CD4-positive, alpha-beta T cell treated with Interleukin-1 beta for 1 hour (primary cell): ENCODE measurements around the gene ZNF366.
"Not testable (repeated sequence)": the region's sequence is repeated elsewhere in the genome, so short reads cannot be mapped to it uniquely, and the experiment has no call there.

Source experiments
- DNase-seq, 2 donors: peaks; one replicate each; pipeline ENCODE4 v3.0.0-alpha.2; 2020 to 2022

ZNF366 gene

GRCh38 chr5:72436796-72437471, 70.3 kb downstream of the ZNF366 start:
- no peak for DNase-seq

DNA sequence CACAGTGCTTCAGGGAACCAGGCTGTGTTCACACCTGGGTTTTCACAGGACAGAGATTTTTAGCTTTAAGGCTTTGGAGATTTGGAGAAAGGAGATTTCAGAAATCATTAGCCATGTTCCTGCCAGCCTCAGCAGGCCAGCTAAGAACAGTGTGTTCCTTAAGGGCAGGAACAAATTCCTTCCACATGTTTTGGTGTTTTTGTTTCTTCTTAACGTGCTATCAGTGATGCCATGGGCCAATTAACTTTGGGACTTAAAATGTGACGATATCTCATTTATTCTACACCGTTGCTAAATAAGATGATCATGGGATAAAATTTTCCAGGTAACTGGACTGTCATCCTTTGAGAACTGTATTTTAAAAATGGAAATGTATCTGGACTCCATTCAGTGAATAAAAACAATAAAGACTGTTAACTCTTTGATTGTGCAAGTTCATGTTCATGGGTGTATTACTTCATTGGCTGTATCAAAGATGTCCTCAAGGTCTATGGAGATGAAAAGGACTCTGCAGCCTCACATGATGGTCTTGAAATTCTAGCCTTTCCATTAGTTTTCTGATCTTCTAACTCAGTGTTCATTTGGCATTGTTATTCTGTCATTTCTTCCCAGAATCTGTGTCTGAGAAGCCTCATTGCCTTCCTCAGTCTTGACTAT, 72.3 kb downstream of the ZNF366 start:
- DNase-seq: no peak

DNA sequence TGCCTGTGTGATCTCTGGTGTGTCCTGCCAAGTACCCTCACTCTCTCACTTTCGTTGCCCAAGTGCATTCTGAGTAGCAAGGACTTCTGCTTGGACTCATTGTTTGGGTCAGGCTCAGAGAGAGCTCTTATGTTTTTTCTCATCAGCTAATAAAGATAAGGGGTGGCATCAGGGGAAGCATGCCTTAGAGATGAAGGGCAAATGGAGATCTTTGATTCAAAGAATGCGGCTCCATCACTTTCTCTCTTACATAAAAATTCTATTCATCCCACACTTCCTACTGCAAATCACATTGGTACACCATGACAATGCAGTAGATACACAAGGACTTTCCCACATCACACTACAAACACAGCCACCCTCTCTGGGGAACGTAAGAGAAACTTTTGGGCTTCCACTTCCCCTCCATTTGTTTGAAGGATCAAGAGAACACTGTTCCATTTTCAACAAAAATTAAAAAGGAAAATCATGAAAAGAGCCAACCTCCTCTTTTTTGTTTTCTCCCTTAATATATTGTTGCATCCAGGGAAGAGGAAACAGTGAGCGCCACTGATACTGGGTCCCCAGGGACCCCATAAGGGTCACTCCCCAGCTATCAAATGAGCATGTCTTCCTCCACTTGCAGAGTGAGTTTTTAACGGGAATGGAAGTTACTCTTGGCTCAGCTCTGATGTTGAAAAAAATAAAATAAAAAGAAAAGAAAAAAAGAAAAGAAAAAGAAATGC, 73.0 kb downstream of the ZNF366 start:
- DNase-seq: no peak

- no peak for DNase-seq
Observed at GRCh38 chr5:72433522-72433921, 73.7 kb downstream of the ZNF366 start.

DNA sequence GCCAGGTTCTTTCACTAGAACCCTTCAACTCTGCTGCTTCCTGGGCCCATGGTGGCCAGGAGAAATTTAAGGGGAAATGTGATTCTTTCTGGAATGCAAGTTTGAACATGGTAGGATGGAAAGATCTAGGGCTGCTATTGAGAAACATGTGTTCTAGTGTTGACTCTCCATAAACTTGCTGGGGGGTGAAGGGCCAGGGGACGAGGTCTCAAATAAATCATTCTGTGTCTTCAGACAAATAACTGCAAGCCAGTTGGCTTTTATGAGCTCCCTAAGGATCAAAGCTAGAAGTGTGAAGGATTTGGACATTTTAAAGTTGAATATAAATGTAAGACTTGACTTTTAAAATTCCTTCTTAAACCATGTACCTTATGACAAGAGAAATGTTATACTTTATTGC, 78.5 kb downstream of the ZNF366 start:
- DNase-seq: no peak

DNA sequence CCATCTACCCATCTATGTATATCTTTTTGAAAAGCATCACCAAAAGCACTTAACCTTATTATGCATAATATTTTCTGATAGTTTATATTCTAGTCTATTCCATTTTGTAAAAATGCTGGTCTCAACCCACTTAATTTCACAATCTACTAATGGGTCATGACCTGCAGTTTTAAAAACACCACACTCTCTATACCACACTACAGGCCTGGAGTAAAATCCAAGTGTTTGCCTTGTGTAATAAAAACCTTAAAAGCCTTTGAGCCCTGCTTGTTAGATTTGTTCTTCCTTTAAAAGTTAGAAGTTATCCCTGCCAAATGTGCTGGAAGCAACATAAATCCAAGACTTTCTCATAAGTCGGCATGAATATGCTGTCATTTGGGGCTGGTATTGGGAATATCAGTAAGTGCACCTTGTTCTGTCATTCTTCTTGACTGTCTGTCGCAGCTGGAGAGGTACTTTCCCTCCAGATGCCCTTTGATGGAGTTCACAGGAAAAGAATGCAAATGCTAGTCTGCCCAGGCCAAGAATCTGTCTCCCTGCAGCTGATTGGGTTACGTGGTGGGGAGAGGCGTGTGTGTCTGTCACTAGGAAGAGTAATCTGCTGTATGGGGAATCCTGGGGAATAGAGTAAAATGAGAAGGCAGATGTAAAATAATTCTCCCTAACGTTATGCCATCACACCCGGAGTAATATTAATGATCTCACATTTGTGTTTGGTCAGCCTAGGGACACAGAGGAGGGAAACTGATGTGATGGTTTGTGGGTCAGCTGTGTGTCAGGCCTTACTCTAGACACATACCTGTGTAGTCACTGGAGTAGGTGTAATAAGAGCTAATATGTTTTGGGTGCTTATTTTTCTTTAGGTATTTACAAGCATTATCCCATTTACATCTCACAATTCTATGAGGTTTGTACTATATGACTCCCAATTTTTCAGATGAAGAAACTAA, 79.4 kb downstream of the ZNF366 start:
- no peak for DNase-seq

GRCh38 chr5:72427016-72427415, 80.2 kb downstream of the ZNF366 start:
- no peak for DNase-seq

DNA sequence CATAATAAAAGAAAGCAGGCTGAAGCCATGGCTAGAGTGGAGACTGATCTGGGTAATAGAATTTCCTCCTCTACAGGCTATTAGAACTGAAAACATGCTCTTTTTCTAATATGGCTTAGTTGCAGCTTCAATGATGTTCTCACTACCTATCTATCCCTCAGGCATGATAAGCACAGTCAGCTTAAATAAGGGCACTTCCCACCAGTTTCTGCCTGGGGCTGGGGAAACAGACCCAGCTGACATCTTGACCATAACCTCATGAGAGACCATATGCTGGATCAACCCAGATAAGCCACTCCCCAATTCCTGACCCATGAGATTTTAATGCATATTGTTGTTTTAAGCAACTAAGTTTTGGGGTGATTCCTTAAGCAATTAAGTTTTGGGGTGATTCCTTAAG, 81.2 kb downstream of the ZNF366 start:
- DNase-seq: no peak

DNA sequence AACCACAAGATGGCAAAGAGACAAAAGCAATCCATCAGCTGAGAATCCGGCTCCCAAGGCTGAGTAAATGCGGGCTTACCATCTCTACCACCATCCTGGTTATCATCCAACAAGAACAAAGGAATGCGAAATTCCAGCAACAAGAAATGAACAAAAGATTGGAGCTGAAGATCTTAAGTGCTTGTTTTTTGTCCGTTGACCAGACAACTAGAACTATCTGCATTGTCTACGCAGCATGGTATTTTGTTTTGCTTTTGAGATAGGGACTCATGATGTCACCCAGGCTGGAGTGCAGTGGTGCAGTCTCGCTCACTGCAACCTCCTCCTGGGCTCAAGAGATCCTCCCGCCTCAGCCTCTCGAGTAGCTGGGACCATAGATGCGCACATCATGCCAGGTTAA, 88.9 kb downstream of the ZNF366 start:
- no peak for DNase-seq

- DNase-seq: no peak
Observed at GRCh38 chr5:72417333-72418062, 89.7 kb downstream of the ZNF366 start.

DNA sequence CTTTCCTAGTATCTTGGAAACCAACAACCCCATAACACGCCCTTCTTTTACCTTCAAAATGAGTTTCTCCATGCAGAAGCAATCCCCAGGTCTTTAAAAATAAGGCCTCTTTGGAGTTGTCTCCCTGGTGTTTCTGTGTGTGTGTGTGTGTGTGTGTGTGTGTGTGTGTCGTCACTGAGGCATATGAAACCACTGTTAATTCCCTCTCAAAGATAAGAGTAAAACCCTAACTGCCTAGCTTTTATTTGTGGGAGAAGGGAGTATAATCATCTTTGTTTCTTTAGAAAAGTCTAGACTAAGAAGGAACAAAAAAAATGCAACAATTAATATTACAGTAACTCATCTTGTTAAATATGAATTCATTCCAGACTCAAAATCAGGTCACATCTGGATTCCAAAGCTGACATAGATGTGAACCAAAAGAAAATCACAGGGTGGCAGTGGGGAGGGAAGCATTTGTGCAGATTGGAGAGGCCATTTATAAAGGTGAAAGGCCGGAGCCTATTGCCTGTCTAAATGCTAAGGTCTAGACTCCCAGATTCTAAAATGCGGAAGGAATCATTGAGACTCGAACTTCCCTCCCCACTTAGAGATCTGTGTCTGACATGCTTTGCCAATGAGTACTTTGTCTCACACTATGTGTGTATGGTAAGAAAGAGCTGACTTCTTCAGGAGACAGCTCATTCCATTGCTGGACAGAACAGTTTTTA, 91.4 kb downstream of the ZNF366 start:
- no peak for DNase-seq

DNA sequence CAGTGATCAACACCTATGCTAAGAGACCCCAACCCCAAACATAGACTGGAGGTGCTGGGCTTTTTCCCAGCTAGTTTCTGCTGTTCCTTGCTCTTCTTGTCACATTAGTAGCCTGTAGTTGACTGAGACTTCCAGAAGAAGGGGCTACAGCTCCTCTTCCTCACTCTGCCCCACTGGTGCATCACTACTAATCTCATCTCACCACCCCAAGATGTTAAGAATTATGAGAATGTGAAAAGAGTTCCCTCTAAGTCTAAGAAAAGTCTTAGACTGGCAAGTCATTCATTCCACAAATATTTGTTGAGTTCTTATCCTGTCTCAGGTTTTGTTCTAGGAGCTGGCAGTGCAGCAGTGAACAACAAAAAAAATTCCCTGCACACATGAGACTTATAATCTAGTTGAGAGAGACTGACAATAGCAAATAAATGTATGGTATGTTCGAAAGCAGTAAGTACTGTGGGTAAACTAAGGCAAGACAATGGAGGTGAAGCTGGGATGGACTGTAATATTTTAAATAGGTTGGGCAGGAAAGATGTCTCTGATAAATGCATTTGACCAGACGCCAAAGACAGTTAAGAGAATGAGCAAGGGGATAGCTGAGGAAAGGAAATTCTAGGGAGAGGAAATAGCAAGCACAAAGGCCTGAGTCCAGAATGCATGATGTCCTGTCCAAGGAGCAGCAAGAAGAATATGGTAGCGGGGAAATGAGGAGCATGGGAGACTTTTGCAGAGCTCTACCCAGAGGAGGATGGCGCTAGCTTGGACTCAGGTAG, 94.7 kb downstream of the ZNF366 start:
- no peak for DNase-seq

- DNase-seq: no peak
Observed at GRCh38 chr5:72410688-72411295, 96.4 kb downstream of the ZNF366 start.

DNA sequence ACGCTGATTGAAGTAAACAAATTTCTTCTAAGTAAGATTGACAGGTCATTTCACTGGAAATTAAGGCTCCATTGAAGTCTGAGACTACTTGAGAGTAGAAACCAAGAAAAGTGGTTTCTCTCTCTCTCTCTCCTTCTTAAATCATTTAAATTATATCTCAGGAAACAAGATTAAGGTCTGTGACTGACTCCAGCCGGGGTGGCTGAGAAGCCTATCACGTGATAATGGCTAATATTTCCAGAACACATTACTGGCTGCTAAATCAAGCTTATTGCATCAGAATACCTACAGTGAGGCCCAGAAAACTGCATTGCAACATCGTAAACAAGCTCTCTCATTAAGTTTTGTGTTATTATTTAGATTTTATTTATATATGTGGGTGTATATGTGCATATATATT, 98.6 kb downstream of the ZNF366 start:
- no peak for DNase-seq

GRCh38 chr5:72408127-72408526, 99.1 kb downstream of the ZNF366 start:
- no peak for DNase-seq

- DNase-seq: no peak
Observed at GRCh38 chr5:72407541-72407940, 99.7 kb downstream of the ZNF366 start.

DNA sequence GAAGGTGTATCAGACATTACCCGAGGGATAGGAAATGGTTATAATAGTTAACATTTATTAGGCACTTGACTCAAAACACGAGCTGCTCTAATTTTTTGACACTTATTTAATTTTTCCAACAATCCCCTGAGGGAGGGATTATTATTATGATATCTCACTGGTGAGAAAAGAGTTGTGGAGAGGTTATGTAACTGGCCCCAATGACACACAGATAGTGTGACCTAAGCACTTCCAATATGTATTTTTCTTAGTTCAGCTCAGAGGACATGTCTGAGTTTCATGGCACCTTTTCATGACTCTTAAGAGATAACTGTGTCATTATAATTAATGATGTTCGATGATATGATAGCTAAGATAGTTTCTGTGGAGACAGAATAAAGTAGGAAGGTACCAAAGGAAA, 100.1 kb downstream of the ZNF366 start:
- no peak for DNase-seq

GRCh38 chr5:72404771-72405170, 102.4 kb downstream of the ZNF366 start:
- not testable (repeated sequence) for DNase-seq

DNA sequence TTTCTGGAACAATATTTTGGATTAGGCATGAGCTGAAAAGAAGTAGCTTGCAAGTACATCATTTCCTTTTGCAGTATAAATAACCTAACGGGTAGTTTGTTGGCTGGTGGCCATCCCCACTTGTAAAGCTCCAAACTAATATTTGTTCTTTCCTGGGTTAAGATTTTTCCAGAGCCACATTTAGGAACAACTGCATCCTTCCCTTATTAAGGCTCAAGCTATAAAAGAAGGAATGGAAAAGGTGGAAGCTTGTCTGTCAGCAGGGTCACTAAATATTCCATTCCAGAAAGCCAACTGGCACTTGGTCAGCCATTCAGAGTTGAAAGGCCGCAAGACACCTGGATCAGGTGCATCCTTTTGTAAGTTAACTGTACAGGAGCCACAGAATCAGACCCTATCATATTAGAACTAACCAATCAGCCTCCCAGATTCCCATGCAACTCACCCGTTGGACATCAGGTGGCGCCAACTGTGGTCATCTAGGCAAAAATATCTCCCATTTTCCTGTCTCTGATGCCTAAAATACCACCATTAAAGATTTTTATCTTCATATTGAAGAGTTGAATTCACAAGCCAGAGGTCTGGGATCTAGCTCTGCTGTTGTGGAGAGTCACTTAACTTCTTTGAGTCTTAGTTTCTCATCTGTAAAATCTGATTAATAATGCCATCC, 104.1 kb downstream of the ZNF366 start:
- no peak for DNase-seq

- no peak for DNase-seq
Observed at GRCh38 chr5:72402381-72402890, 104.8 kb downstream of the ZNF366 start.
